Measurements from ENCODE around the gene NACC2.
"Not testable (repeated sequence)": the region's sequence is repeated elsewhere in the genome, so short reads cannot be mapped to it uniquely, and the experiment has no call there.

GRCh38 chr9:136040848-136041247, 54.2 kb downstream of the NACC2 start:
- not testable (repeated sequence) for TF ChIP-seq CTCF (conservative IDR thresholded peaks at IDR 0.05; ENCODE audit: low read depth in 2 of 2); POLR2AphosphoS5 (IDR thresholded peaks at IDR 0.05; ENCODE audit: low read depth); CREB1 (CRISPR knock-in tag; IDR thresholded peaks at IDR 0.05; ENCODE audit: low read depth); EZH2phosphoT487 (IDR thresholded peaks at IDR 0.05; ENCODE audit: unreplicated experiment); EZH2 (IDR thresholded peaks at IDR 0.05; ENCODE audit: low read depth, unreplicated experiment); REST (IDR thresholded peaks at IDR 0.05; ENCODE audit: unreplicated experiment); ZNF331 (CRISPR knock-in tag; IDR thresholded peaks at IDR 0.05; ENCODE audit: low read depth)
